HG03097 (cell line): Measurements from ENCODE around the gene ALG2.
A peak's percentile ranks its signal among the peaks of the same experiment; 100 is the strongest.

Experiments used
- ATAC-seq: cut with Tn5 transposase; IDR thresholded peaks from one replicate; pipeline ENCODE4 v1.9.1; 2021; ENCODE audit not compliant: unreplicated experiment, low FRiP score

ALG2 gene

GRCh38 chr9:99221621-99222415 is at the start of gene ALG2, which contains the start of gene SEC61B:
TSS of gene ALG2 (minus strand) at chr9:99221942. CDS start at chr9:99221894, 48 bp downstream.
TSS of gene SEC61B (plus strand) at chr9:99222282. CDS start at chr9:99222364, 82 bp downstream.
- ATAC-seq, result peak; percentile 83

GRCh38 chr9:99270491-99270890 is 48.7 kb upstream of the ALG2 start:
- no peak for ATAC-seq

GRCh38 chr9:99269416-99269815 is 47.7 kb upstream of the ALG2 start:
- no peak for ATAC-seq

GRCh38 chr9:99266255-99267023 is 44.7 kb upstream of the ALG2 start:
- ATAC-seq, result no peak

- ATAC-seq, result no peak
These were observed 43.9 kb upstream of the ALG2 start for GRCh38 chr9:99265691-99266090.

- no peak for ATAC-seq
These were observed 42.4 kb upstream of the ALG2 start for GRCh38 chr9:99264070-99264680.

GRCh38 chr9:99262949-99263418 is 41.2 kb upstream of the ALG2 start:
- no peak for ATAC-seq

GRCh38 chr9:99261923-99262322 is 40.2 kb upstream of the ALG2 start:
- no peak for ATAC-seq

GRCh38 chr9:99259231-99259918 is 37.6 kb upstream of the ALG2 start:
- no peak for ATAC-seq

GRCh38 chr9:99257723-99258389 is 36.1 kb upstream of the ALG2 start:
- no peak for ATAC-seq

GRCh38 chr9:99255651-99256050 is 33.9 kb upstream of the ALG2 start:
- no peak for ATAC-seq

GRCh38 chr9:99253772-99254431 is 32.2 kb upstream of the ALG2 start:
- ATAC-seq, result peak; percentile 78

- peak; percentile 30 for ATAC-seq
These were observed 31.4 kb upstream of the ALG2 start for GRCh38 chr9:99253134-99253533.

- ATAC-seq, result no peak
These were observed 29.4 kb upstream of the ALG2 start for GRCh38 chr9:99251157-99251556.

- no peak for ATAC-seq
These were observed 27.9 kb upstream of the ALG2 start for GRCh38 chr9:99249619-99250018.

- peak; percentile 85 for ATAC-seq
These were observed 22.9 kb upstream of the ALG2 start for GRCh38 chr9:99244344-99245260.

- ATAC-seq, result no peak
These were observed 19.4 kb upstream of the ALG2 start for GRCh38 chr9:99241106-99241505.

GRCh38 chr9:99239341-99240060 is 17.8 kb upstream of the ALG2 start:
- no peak for ATAC-seq
